GM12801 (cell line): Measurements from ENCODE around the gene CFL1.

Source experiments
- TF ChIP-seq, protein P1 (sequence below): IDR thresholded peaks from one replicate; pipeline ENCODE4 v1.5.1; 2011; ENCODE audit warnings: control low read depth; ENCODE audit not compliant: insufficient read length; ENCODE audit errors: extremely low read depth

CFL1 gene

GRCh38 chr11:65885231-65885630 is 27.3 kb upstream of the CFL1 start:
- TF ChIP-seq, protein P1, sequence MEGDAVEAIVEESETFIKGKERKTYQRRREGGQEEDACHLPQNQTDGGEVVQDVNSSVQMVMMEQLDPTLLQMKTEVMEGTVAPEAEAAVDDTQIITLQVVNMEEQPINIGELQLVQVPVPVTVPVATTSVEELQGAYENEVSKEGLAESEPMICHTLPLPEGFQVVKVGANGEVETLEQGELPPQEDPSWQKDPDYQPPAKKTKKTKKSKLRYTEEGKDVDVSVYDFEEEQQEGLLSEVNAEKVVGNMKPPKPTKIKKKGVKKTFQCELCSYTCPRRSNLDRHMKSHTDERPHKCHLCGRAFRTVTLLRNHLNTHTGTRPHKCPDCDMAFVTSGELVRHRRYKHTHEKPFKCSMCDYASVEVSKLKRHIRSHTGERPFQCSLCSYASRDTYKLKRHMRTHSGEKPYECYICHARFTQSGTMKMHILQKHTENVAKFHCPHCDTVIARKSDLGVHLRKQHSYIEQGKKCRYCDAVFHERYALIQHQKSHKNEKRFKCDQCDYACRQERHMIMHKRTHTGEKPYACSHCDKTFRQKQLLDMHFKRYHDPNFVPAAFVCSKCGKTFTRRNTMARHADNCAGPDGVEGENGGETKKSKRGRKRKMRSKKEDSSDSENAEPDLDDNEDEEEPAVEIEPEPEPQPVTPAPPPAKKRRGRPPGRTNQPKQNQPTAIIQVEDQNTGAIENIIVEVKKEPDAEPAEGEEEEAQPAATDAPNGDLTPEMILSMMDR, result no peak

GRCh38 chr11:65884716-65885092 is 26.7 kb upstream of the CFL1 start:
- TF ChIP-seq, protein P1, result peak; percentile 97

- TF ChIP-seq, protein P1, result no peak
These were observed 26.1 kb upstream of the CFL1 start for GRCh38 chr11:65883786-65884715.

DNA sequence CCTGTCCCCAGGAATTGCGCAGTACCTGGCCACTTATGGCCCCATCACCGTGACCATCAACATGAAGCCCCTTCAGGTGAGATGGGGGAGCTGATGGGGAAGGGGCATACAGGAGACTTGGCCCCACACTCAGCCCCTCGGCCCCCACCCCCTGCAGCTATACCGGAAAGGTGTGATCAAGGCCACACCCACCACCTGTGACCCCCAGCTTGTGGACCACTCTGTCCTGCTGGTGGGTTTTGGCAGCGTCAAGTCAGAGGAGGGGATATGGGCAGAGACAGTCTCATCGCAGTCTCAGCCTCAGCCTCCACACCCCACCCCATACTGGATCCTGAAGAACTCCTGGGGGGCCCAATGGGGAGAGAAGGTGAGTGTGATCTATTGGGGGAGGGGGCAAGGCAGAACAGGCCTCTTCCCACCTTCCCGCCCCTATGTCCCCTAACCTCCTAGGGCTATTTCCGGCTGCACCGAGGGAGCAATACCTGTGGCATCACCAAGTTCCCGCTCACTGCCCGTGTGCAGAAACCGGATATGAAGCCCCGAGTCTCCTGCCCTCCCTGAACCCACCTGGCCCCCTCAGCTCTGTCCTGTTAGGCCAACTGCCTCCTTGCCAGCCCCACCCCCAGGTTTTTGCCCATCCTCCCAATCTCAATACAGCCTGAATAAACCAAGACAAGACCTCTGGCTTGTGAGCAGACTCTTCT is 25.2 kb upstream of the CFL1 start:
- TF ChIP-seq, protein P1, result no peak

GRCh38 chr11:65882120-65883057 is 24.4 kb upstream of the CFL1 start:
- TF ChIP-seq, protein P1, result no peak

- TF ChIP-seq, protein P1, result no peak
These were observed 23.0 kb upstream of the CFL1 start for GRCh38 chr11:65880844-65881421.
